GM19193 (cell line): ENCODE data around the gene CD248.

Experiments
- POLR2A ChIP-seq: IDR thresholded peaks from 4 replicates; pipeline ENCODE4 v1.6.1; 2011; ENCODE audit not compliant: insufficient read depth, insufficient read length; ENCODE audit errors: extremely low read depth

CD248 gene

DNA sequence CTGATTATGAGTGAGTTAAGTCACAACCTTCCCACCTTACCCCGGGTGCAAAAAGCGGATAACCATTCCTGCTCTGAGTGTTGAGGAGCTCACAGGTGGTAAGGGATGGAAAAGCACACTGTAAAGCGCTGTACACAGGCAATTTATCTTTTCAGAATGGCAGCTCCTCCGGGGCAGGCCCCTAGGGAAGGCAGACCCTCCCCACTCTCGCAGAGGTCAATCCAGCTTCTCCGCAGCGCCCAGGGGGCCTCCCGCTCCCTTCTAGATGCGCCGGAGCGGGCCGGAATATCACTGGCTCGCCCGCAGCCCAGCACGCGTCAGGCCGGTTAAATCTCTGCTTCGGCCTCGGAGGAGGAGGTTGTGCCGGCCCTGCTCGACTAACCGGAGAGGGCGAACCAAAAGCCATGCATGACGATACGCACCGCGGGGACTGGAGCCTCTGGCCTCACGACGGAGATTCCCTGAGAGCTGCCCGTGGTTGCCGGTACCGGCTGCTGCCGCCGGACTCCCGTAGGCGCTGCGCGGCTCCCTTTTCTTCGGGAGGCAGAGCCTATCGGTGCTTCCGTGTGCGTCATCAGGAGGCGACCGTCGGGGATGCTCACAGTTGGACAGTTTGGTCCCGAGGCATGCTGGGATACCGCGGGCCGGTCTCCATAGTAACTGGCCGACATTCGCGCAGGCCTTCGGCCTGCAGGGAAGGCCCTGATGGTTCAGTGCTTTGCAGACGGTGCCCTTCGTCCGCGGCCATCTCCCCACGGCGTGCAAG is 27.9 kb upstream of the CD248 start, which contains the start of gene BRMS1:
Gene BRMS1, minus strand, starts transcription at position 555 of the 766 bp plus-strand sequence. CDS start 2,870 bp downstream, outside the sequence.
- TF ChIP-seq POLR2A: peak; percentile 96

DNA sequence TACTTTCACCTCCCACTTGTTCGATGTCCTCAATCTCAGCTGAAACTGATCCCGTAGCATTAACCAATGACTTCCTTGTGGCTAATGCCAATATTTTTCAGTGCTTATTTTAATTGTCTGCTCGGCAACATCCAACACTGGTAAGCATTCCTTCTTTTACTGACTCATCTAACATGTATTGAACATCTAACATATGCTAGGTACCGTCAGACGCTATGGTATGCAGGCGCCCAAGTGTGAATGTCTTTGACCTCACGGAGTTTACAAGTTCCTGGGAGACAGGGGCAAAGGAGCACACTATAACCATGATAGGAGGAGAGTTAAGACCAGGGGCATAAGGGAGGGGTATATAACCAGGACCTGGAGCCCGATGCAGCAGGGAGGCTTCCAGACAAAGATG is 26.3 kb upstream of the CD248 start:
- TF ChIP-seq POLR2A: no peak

DNA sequence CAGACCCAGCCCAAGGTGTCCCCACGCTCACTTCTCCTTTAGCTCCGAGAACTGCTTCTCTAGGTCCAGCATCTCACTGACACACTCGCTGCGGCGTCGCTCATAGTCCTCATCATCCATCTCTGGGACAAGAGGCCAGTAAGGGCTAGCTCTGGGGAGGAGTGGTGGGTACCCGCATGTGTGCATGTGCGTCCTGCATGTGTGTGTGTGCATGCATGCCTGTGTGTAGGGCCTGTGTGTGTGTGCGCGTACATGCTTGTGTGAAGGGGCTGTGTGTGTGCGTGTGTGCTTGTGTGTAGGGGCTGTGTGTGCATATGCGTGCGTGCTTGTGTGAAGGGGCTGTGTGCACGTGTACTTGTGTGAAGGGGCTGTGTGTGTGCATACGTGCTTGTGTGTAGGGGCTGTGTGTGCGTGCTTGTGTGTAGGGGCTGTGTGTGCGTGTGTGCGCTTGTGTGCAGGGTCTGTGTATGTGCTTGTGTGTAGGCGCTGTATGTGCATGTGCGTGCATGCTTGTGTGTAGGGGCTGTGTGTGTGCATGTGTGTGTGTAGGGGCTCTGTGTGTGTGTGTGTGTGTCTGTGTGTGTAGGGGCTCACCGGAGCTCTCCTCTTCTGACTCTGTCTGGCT is 24.8 kb upstream of the CD248 start:
- no peak for TF ChIP-seq POLR2A

DNA sequence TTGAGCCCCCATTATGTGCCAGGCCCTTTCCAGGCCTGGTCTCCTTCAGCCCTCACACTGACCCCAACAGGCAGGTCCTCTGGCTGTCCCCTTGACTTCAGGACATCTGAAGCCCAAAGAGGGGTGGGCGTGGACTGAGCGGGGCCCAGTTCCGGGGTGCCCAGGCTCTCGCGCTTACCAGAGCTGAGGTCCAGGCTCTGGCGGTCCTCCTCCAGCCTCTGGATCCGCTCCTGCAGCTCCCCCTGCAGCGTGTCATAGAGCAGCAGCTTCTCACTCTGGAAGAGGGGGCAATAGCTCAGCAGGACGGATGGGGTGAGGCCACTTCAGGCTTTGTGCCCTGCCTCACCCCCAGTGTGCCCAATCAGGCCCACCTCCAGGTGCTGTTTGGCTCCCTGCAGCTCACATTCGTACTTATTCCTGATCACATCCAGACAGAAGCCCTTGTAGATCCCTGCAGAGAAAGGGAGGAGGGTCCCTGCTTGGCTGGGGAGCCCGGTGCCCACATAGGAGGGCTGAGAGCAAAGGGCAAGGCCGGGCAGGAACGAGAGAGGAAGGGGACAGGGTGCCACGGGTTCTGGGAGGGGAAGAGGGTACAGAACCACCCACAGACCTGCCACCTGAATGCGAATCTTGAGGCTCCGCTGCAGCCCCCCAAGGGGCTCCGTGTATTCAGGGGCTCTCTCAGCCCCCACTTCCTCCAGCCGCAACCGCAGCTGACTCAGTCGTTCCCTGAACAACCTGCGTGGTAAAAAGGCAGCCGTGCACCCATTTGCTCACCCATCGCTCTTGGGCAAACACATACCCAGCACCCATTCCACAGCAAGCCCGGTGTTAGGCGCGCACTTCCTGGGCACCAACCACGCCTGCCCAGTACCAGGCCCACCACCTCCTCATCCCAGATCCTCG is 24.0 kb upstream of the CD248 start:
- TF ChIP-seq POLR2A: no peak

DNA sequence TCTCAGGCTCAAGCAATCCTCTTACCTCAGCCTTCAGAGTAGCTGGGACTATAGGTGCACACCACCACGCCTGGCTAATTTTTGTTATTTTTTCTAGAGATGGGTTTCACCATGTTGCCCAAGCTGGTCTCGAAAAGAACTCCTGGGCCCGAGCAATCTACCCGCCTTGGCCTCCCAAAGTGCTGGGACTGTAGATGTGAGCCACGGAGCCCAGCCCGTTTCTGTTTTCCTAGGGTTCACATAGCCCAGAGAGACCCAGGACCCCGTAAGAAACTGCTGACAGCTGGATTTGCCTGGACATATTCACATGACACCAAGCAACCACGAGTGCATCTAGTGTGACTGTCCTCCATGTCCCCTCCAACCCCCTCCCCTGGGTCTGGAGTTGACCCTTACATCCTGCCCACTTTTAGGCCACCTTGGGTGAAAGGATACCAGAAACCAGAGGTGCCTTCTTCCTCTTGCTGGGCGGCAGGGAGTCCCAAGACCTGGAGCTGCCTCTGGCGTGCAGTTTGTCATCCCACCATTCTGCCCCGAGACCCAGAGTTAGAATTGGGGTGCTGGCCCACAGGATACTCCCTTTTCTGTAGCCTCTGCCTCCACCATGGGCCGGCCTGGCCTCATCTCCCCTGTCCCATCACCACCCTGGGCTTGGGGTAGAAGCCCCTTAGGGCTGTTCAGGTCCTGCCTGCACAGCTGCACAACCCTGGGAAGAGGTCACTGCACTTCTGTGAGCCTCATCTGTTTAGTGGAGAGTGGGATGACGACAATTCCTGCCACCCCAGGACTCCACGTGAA is 23.0 kb upstream of the CD248 start:
- TF ChIP-seq POLR2A: no peak

DNA sequence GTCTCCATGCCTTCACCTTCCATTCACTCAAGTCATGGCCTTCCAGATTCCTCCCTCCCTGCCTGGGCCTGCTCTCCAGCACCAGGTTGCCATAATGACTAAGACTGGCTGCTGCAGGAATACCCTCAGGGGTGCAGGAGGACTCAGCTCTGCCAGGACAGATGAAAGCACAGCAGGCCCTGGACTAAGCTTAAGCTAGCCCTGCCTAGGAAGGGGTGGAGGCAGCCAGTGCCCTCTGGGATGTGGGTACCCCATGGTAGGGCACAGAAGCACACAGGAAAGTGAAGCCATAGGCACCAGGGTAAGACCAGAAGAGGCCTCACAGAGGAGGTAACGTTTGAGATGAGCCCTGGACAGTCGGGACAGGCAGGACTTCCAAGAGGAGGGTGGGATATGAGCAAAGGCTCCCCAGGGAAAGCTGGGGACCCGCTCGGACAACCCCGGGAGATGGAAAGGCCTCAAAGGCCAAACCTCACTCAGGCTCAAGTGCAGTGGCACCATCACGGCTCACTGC is 22.4 kb upstream of the CD248 start:
- TF ChIP-seq POLR2A: no peak

DNA sequence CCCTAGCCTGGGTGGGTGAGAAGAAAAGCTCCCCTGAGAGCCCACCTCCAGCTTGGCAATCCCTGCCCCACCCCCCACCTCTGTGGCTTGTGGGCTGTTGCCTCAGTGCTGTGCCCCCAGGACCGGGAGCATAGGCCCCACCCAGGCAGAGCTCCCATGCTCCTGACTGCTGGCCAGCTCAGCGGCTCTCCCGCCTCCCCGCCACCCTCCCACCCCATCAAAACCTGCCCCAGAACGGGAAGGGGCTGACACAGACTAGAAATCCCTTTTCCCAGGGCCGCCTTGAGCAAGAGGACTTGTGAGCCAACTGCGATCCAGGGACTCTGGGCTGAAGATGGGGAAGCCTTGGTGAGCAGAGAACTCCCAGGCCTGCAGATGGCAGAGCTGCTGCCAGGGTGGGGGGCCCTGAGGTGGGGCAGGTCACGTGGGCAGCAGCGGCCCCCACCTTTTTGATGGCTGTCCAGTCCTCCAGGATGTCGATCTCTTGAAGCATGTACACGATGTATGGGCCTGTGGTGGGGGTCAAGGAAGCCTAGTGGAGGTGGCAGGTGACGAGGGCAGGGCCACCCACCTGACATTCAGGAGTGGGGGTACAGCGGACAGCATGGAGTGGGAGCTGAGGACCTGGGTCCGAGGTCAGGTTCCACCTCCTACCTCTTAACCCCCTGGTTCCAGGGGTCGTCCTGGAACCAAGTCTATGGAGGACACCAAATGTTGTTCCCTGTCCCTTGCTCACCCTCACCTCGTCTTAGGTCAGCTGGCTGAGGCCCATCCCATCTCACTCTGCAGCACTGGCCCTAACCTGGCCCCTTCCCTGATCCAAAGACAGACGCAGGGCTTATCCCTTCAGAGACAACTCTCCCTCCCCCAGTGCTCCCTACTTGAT is 21.7 kb upstream of the CD248 start:
- TF ChIP-seq POLR2A: no peak

DNA sequence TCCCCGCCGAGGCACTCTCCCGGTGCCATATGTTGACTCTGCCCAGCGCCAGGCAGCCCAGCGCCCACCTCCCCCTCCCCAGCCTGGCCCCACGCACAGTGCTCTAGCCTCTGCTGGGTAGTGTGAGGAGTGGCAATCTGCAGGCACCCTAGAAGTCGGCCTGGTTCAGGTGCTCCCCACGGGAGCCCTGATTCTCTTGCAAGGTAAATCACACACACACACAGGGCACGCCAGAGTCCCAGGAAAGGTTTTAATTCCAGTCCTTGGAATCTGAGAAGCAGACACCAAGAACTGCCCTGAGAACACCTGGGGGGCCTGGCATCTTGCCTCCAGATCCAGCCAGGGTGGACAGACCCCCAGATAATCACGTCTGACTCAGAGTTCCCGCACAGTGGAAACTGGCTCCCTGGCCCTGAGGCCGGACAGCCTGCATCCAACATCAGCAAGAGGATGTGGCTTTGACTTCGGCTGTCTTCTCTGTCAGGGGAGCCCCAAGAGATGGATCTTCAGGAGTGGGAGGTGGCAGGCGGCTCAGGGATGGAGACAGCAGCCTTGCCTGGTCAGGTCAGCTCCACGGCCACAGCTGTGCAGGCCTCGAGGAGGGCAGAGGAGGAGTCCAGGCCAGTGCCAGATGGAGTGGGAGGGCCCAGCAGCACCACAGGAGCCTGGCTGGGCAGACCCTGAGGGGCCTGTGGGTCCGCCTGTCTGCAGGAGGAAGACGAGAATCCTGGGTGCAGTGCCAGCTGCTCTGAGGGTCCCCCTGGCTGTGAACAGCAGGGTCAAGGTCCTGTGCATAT is 20.5 kb upstream of the CD248 start:
- no peak for TF ChIP-seq POLR2A

DNA sequence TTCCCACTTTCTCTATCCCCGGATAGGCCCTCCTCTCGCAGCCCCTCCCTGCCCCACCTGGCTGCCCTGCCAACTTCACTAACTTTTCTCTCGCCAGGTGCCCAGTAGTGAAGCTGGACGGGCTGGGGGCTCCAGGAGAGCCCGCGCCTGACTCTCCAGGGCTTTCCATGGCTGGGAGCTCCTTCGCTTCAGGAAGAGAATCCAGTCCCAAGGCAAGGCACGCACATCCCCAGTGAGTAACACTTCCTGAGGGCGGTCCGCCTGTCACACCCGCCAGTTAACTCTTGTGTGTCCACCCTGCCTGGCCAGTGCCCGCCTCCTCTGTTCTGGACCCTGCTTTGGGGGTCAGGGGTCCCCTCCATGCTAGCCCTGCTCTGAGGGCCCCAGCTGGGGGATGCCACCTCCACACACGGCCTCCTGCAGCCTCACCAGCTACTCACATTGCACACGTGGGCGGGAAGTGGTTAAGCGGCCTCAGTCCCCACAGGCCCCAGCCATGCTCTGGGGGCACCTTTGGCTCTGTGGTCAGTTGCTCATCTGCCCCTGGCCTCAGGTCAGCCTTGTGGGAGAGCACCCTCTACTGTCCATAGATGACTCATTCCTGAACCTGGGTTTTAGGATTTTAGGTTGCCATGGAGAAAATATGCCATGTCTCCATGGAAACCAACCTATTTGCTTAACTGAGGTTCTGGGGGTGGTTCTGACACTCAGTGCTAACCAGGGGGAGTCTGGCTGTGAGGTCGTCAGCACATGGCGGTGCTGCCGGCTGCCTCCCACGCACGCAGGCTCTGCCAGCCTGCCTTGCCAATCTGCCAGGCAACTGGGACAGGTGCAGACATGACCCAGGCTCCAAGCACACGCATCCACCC is 19.6 kb upstream of the CD248 start, which contains the start of gene RIN1:
Gene RIN1, minus strand, starts transcription at position 201 of the 869 bp plus-strand sequence. Its CDS starts 32 bp downstream, at position 169.
- TF ChIP-seq POLR2A: peak; percentile 11

DNA sequence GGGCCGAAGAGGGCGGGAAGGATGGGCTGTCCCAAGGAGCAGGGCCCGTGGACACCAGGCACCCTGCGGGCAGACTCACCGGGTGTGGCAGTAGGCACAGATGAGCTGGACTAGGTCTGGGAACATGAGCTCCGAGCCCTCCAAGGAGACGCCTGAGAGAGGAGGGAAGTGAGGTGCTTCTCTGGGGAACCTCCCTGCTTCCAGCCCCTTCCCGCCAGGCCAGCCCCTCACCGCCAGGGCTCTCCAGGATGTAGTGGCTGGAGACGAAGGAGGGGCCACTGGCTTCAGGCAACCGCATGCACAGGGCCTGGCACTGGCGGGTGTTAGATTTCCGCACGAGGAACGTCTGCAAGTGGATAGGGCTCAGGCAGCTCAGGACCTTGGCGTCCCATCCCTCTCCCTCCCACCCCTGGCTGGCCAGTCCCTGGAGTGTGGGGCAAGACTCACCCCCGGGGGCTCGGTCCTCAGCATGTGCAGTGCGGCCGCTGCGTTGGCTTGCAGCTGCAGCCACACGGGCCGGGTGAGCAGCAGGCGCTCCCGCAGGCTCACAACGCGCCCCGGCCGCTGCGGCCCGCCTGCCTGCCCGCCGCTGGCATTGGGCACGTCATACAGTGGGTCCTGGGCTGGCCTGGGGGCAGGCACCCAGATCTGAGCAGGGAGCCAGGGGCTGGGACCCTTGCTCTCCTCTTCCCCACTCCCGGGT is 18.8 kb upstream of the CD248 start:
- TF ChIP-seq POLR2A: no peak

DNA sequence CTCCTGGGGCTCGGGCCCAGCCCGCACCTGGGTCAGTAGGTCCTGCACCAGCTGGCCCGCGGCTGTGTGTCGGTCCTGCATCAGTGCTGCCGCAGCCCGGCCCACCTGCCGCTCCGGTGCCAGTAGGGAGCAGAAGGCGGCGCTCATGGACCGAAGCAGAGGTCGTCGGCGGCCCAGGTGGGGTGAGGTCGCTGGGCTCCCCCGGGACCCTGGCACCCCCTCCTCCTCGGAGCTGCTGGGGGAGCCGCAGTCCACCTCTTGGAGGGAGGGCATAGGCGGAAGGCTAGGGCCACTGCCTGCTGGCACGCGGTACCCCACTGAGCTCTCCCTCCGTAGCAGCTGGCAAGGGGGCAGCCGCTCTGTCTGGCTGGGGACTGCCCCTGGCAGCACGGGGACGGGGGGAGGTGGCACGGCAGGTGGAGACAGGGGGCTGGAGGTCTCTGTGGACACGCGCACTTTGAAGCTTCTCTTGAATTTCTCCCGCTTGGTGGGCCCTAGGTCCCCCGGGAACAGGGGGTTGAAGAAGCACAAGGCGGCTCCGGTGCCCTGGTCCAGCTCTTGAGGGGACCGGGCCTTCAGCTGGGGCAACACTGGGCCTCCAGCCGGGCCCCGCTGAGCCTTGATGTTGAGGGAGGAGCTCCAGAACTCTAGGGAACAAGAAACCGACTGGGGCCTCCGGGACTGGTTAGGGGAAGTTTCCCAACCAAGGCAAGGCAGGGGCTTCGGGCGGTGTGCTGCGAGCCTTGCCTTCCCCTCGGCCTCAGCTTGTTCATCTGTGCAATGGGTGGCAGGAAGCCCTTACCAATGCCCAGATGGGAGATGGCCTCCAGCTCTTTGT is 18.0 kb upstream of the CD248 start:
- TF ChIP-seq POLR2A: no peak
